MM.1S (cell line): Measurements from ENCODE around the gene ANKS3.

Experiments used
- DNase-seq: peaks from one replicate; pipeline ENCODE4 v3.0.0-alpha.2; 2015
- H2AFZ ChIP-seq: fragments of 300-600 bp; sonication (generic); 2 replicates; pipeline ENCODE4 v1.6.0; 2016; ENCODE audit warnings: antibody characterized with exemption, low read length
- H3F3A ChIP-seq: fragments of 300-600 bp; sonication (generic); 2 replicates; pipeline ENCODE4 v1.6.1; 2016; ENCODE audit warnings: mild to moderate bottlenecking, antibody characterized with exemption, low read length, moderate library complexity, mixed read lengths; ENCODE audit not compliant: insufficient read depth
- H3K27ac ChIP-seq: fragments of 300-600 bp; sonication (generic); 2 replicates; pipeline ENCODE4 v1.5.1; 2016; ENCODE audit warnings: mild to moderate bottlenecking, low read length
- H3K27me3 ChIP-seq: fragments of 300-600 bp; sonication (generic); replicated peaks from 2 replicates; pipeline ENCODE4 v1.6.0; 2016; ENCODE audit warnings: low read length; ENCODE audit not compliant: insufficient read depth
- H3K36me3 ChIP-seq: fragments of 300-600 bp; sonication (generic); replicated peaks from 2 replicates; pipeline ENCODE4 v1.6.1; 2016; ENCODE audit warnings: mild to moderate bottlenecking, low read length, mixed read lengths; ENCODE audit not compliant: insufficient read depth
- H3K4me1 ChIP-seq: fragments of 300-600 bp; sonication (generic); 2 replicates; pipeline ENCODE4 v1.6.1; 2016; ENCODE audit warnings: low read length, mixed read lengths
- H3K4me2 ChIP-seq: fragments of 300-600 bp; sonication (generic); 2 replicates; pipeline ENCODE4 v1.6.0; 2016; ENCODE audit warnings: low read depth, low read length
- H3K4me3 ChIP-seq: fragments of 300-600 bp; sonication (generic); 2 replicates; pipeline ENCODE4 v1.5.1; 2016; ENCODE audit warnings: low read length, mixed read lengths
- H3K79me2 ChIP-seq: fragments of 300-600 bp; sonication (generic); 2 replicates; pipeline ENCODE4 v1.6.1; 2016; ENCODE audit warnings: mixed run types, low read length, mixed read lengths
- H3K9ac ChIP-seq: fragments of 300-600 bp; sonication (generic); 2 replicates; pipeline ENCODE4 v1.6.1; 2016; ENCODE audit warnings: low read length, mixed read lengths
- H3K9me2 ChIP-seq: fragments of 300-600 bp; sonication (generic); replicated peaks from 2 replicates; pipeline ENCODE4 v1.6.1; 2016; ENCODE audit warnings: mild to moderate bottlenecking, low read length, mixed read lengths; ENCODE audit not compliant: insufficient read depth
- H3K9me3 ChIP-seq: fragments of 300-600 bp; sonication (generic); replicated peaks from 2 replicates; pipeline ENCODE4 v1.6.1; 2016; ENCODE audit warnings: mild to moderate bottlenecking, low read length, mixed read lengths; ENCODE audit not compliant: insufficient read depth
- H4K20me1 ChIP-seq: fragments of 300-600 bp; sonication (generic); 2 replicates; pipeline ENCODE4 v1.6.1; 2016; ENCODE audit warnings: mild to moderate bottlenecking, low read length, moderate library complexity, mixed read lengths; ENCODE audit not compliant: insufficient read depth
- EZH2 ChIP-seq: fragments of 300-600 bp; sonication (generic); optimal IDR thresholded peaks from 2 replicates; pipeline ENCODE3; 2017; ENCODE audit warnings: low read depth, mild to moderate bottlenecking, antibody characterized with exemption, low read length, mixed read lengths
- EZH2phosphoT487 ChIP-seq: fragments of 300-600 bp; sonication (generic); IDR thresholded peaks from 2 replicates; pipeline ENCODE4 v1.6.1; 2018; ENCODE audit warnings: antibody characterized with exemption, low read length
- TF ChIP-seq, protein P1 (sequence below): fragments of 300-600 bp; sonication (generic); IDR thresholded peaks from 2 replicates; pipeline ENCODE4 v1.5.1; 2016; ENCODE audit warnings: antibody characterized with exemption, low read length, mixed read lengths

Gene ANKS3

DNA sequence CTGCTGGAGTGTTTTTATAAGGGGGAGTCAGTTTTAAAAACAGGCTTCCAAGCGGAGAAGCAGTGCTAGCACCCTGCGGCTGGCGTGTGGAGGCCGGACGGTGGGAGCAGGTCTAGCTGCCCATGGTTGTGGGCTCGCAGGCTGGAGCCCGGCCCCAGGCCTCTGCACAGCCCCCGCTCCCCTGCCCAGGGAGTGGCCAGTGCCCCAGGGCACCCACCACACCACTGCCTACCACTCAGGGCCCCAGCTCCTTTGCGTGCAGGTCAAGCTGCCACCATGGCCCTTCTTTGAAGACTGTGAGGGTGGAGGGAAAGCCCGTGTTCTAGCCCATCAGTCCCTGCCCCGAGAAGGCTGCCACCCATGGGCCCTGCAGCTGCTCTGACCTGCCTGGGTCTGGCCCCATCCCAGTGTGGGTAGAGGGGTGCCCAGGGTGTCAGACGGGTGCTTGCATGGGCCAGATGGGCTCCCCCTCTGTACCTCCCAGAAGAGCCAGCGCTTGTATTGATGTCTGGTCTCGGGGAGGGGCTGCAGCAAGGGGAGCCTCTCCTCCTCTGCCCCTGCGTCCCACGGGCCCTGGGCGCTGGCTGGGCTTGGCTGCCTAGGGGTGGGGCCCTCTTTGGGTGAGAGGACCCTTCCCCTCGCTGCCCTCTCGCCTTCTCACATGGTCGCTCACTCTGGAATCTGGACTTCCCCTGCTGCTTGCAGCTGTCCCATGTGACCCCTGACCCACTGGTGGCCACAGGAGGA, 42.2 kb downstream of the ANKS3 start:
- H3K36me3 ChIP-seq = no peaks in the 10 kb centered on the region
- H3K9me2 ChIP-seq = no peaks in the 10 kb centered on the region
- H3K4me3 ChIP-seq = no peak overlapping the region
- TF ChIP-seq EZH2 = no peak
- TF ChIP-seq, protein P1, sequence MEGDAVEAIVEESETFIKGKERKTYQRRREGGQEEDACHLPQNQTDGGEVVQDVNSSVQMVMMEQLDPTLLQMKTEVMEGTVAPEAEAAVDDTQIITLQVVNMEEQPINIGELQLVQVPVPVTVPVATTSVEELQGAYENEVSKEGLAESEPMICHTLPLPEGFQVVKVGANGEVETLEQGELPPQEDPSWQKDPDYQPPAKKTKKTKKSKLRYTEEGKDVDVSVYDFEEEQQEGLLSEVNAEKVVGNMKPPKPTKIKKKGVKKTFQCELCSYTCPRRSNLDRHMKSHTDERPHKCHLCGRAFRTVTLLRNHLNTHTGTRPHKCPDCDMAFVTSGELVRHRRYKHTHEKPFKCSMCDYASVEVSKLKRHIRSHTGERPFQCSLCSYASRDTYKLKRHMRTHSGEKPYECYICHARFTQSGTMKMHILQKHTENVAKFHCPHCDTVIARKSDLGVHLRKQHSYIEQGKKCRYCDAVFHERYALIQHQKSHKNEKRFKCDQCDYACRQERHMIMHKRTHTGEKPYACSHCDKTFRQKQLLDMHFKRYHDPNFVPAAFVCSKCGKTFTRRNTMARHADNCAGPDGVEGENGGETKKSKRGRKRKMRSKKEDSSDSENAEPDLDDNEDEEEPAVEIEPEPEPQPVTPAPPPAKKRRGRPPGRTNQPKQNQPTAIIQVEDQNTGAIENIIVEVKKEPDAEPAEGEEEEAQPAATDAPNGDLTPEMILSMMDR = no peak
- no peak for TF ChIP-seq EZH2phosphoT487
- no peak overlapping the region for H3K9ac ChIP-seq
- no peaks in the 10 kb centered on the region for H3K9me3 ChIP-seq
- peaks cover 25% of the 10 kb centered on the region for H3K79me2 ChIP-seq
- H3F3A ChIP-seq = no peaks in the 10 kb centered on the region
- H3K27me3 ChIP-seq = no peaks in the 10 kb centered on the region
- H2AFZ ChIP-seq = no peak overlapping the region
- H3K27ac ChIP-seq = no peak overlapping the region
- peaks cover 7% of the 10 kb centered on the region; the same call in 1 of the 2 replicates for H3K4me1 ChIP-seq
- no peaks in the 10 kb centered on the region for H4K20me1 ChIP-seq
- no peak for DNase-seq
- no peak overlapping the region for H3K4me2 ChIP-seq

DNA sequence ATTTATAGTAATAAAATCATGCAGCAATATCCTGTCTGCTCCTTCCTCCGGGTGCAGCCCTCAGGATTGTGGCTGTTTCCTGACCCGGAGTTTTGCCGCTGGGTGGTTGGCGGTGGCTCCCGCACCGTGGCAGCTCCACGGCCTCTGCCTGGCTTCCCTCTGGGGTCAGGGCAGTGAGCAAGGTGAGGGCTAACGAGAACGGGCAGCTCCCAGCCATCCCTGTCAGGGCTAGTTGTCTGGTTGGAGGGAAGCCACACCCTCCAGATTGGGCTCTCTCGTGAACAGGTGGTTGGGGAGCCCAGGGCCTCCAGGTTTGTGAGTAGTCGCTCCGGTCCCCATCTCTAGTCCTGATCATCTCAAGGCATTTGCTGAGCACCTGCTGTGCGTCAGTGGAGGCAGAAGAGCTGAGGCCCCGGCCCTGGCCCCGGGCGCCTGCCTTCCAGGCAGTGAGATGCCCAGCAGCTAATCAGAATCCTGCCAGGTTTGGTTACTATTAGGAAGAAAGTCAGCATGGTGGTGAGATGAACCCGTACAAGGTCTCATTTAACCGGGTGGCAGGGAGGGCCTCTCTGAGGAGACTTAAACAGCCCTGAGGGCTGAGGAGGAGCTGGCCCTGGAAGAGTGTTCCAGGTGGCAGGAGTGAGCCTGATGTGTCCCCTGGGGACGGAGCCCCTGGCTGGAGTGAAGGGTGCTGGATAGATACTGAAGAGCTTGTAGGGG, 43.0 kb downstream of the ANKS3 start:
- Histone ChIP-seq H3K9ac (no peak overlapping the region), H2AFZ (no peak overlapping the region)

DNA sequence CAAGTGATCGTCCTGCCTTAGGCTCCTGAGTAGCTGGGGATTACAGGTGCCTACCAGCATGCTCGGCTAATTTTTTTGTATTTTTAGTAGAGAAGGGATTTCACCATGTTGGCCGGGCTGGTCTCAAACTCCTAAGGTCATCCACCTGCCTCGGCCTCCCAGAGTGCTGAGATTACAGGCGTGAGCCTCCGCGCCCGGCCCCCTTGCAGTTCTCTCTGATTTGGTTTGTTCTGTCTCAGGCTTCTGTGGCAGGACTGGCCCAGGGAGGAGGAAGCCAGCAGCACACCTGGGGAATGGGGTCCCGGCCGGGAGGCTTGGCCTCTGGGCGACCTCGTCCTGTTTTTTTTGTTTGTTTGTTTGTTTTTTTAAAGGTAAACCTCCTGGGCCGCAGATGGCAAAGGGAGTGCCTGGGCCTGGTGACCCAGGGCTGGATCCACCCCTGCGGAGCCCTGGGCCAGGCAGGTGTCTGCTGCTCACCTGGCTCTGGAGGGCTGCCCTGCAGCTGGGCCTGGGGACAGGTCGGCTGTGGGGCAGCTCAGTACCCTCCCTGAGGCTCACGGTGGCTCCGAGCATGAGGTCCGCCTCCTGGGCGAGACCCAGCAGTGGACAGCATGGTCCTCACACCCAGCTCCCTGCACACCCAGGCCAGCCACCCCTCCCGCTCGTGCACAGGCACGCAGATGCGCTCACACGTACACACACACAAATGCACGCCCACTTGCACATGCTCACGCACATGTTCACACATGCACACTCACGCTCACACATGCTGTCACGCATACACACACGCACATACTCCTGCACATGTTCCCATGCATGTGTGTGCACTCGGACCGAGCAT, 44.0 kb downstream of the ANKS3 start:
- H3K4me1 ChIP-seq = peaks cover 7% of the 10 kb centered on the region; the same call in 1 of the 2 replicates
- no peaks in the 10 kb centered on the region for H3K9me2 ChIP-seq
- no peaks in the 10 kb centered on the region for H4K20me1 ChIP-seq
- no peaks in the 10 kb centered on the region for H3K9me3 ChIP-seq
- no peak overlapping the region for H3K4me3 ChIP-seq
- H3K27me3 ChIP-seq = no peaks in the 10 kb centered on the region
- H3K36me3 ChIP-seq = no peaks in the 10 kb centered on the region
- H2AFZ ChIP-seq = no peak overlapping the region
- H3F3A ChIP-seq = no peaks in the 10 kb centered on the region
- TF ChIP-seq EZH2 (no peak), EZH2phosphoT487 (no peak)
- TF ChIP-seq, protein P1 = no peak
- peaks cover 15% of the 10 kb centered on the region for H3K79me2 ChIP-seq
- no peak overlapping the region for H3K9ac ChIP-seq
- DNase-seq = no peak
- no peak overlapping the region for H3K27ac ChIP-seq
- no peak overlapping the region for H3K4me2 ChIP-seq

More for the DNA sequence above, 43.0 kb downstream of the ANKS3 start:
- Histone ChIP-seq H3K79me2 (peaks cover 25% of the 10 kb centered on the region), H3F3A (no peaks in the 10 kb centered on the region), H3K9me3 (no peaks in the 10 kb centered on the region), H3K4me1 (peaks cover 7% of the 10 kb centered on the region; the same call in 1 of the 2 replicates), H4K20me1 (no peaks in the 10 kb centered on the region), H3K4me2 (no peak overlapping the region), H3K27me3 (no peaks in the 10 kb centered on the region), H3K9me2 (no peaks in the 10 kb centered on the region), H3K27ac (no peak overlapping the region), H3K4me3 (no peak overlapping the region), H3K36me3 (no peaks in the 10 kb centered on the region)
- DNase-seq = no peak
- TF ChIP-seq EZH2 = no peak
- TF ChIP-seq EZH2phosphoT487 = no peak
- TF ChIP-seq, protein P1 = no peak
